Stimulated activated naive B cell treated with anti-CD40 and anti-IgM and Interleukin-4, amounts not matched to agents 10 μg/mL and 1 μg/mL and 100 μg/mL, for 72 hours (primary cell): ENCODE measurements around the gene CTNS.
A peak's percentile ranks its signal among the peaks of the same experiment; 100 is the strongest.

Source experiments
- ATAC-seq, 2 donors: fragments of 150-1000 bp; cut with Tn5 transposase; replicated peaks; 2 replicates each; pipeline ENCODE4 v1.10.0; 2021; ENCODE audit warnings: moderate library complexity in 1 of 2
- DNase-seq: peaks from one replicate; pipeline ENCODE4 v3.0.0; 2021
- H3K27ac Mint-ChIP-seq: one replicate; pipeline ENCODE4 v1.8.0; 2022; ENCODE audit warnings: mild to moderate bottlenecking, mixed read lengths
- H3K27me3 Mint-ChIP-seq, 2 donors: one replicate each; pipeline ENCODE4 v1.8.0; 2022; ENCODE audit warnings: mixed read lengths in 2 of 2
- H3K36me3 Mint-ChIP-seq, 2 donors: one replicate each; pipeline ENCODE4 v1.8.0; 2022; ENCODE audit warnings: mixed read lengths in 2 of 2, mild to moderate bottlenecking in 1 of 2
- H3K4me1 Mint-ChIP-seq, 2 donors: one replicate each; pipeline ENCODE4 v1.8.0; 2022; ENCODE audit warnings: mixed read lengths in 2 of 2, mild to moderate bottlenecking in 1 of 2
- H3K4me3 Mint-ChIP-seq, 2 donors: one replicate each; pipeline ENCODE4 v1.8.0; 2022; ENCODE audit warnings: mild to moderate bottlenecking in 2 of 2, mixed read lengths in 2 of 2, moderate library complexity in 1 of 2
- H3K9me3 Mint-ChIP-seq, 2 donors: one replicate each; pipeline ENCODE4 v1.8.0; 2022; ENCODE audit warnings: mixed read lengths in 2 of 2, mild to moderate bottlenecking in 1 of 2

The CTNS gene

DNA sequence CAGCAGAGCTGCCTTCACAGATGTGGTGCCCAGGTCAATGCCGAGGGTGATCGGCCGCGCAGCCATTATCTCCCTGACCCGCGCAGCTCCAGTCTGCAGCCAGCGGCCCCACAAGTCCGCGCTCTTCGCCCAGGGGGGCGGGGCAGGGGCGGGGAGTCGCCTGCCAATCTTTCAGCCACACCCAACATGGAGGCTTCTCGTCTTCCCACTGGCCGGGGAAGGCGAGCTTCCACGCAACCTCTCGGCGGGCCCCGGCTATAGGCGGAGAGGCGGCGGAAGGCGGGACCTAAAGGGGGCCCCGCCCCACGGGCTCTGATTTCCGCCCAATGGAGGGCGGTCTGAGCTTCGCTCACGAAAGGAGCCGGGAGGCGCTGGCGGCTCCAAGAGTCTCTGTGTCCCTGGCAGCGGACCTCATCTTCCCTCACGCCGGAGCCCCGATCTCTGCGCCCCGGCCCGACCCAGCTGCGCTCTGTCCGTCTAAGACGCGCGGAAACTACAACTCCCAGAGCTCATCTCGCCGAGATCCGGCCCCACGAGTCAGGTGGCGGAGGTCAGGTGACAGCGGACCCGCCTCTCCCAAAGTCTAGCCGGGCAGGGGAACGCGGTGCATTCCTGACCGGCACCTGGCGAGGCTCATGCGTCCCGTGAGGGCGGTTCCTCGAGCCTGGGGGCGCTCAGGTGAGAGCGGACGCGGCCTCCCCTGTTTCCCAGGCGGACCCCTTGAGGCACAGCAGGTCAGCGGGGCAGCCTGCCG, at the start of gene CTNS, which contains the start of gene SHPK:
TSS of gene CTNS (plus strand) at position 607 of the 754 bp plus-strand sequence. CDS start 3,447 bp downstream, outside the sequence.
TSS of gene SHPK (minus strand) at position 97 of the 754 bp plus-strand sequence. CDS start at position 66, 31 bp downstream.
- DNase-seq (peak; percentile 95), ATAC-seq (peak; percentile 93 to 96)
- peak within 1 kb of the TSS; percentile 91 to 95 for H3K4me3 Mint-ChIP-seq
- peaks cover 35 to 56% of the 10 kb centered on the region in 2 donors for H3K4me1 Mint-ChIP-seq
- peaks cover 10 to 34% of the 10 kb centered on the region in 2 donors for H3K36me3 Mint-ChIP-seq
- no peaks in the 10 kb centered on the region for H3K9me3 Mint-ChIP-seq
- no peaks in the 10 kb centered on the region for H3K27me3 Mint-ChIP-seq
- peak within 1 kb of the TSS; percentile 100 for H3K27ac Mint-ChIP-seq

DNA sequence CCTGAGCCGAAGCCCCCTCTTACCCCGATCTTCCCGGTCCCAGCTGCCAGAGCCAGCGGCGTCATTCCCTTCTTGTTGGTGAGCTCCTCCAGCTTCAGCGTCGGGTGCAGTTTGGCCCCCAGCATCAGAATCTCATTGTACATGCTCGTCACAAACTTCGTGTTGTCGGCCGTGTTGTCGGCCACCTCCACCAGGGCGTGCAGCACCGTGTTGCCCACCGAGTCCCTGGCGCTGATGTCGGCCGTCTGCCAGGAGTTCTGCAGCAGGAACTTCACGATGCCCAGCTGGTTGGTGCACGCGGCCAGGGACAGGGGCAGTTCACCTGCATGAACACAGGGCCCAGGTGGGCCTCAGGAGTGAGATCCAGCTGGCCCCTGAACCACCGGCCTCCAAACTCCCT, 46.8 kb upstream of the CTNS start:
- no peaks in the 10 kb centered on the region for H3K27me3 Mint-ChIP-seq
- no peak for DNase-seq
- ATAC-seq, result no peak
- H3K4me1 Mint-ChIP-seq, result peaks cover 6 to 15% of the 10 kb centered on the region in 2 donors
- H3K27ac Mint-ChIP-seq, result no peak overlapping the region
- peaks cover 33 to 41% of the 10 kb centered on the region in 2 donors for H3K36me3 Mint-ChIP-seq
- H3K4me3 Mint-ChIP-seq, result no peak overlapping the region
- H3K9me3 Mint-ChIP-seq, result no peaks in the 10 kb centered on the region

- no peak for DNase-seq
- H3K4me1 Mint-ChIP-seq, result peaks cover 6 to 15% of the 10 kb centered on the region in 2 donors
- ATAC-seq, result peak; percentile 43 to 50
- H3K27me3 Mint-ChIP-seq, result no peaks in the 10 kb centered on the region
- no peak overlapping the region for H3K27ac Mint-ChIP-seq
- no peaks in the 10 kb centered on the region for H3K9me3 Mint-ChIP-seq
- peaks cover 33 to 39% of the 10 kb centered on the region in 2 donors for H3K36me3 Mint-ChIP-seq
- no peak overlapping the region for H3K4me3 Mint-ChIP-seq
Measured at GRCh38 chr17:3590231-3590630, 46.3 kb upstream of the CTNS start.

- Mint-ChIP-seq H3K4me3 (no peak overlapping the region), H3K36me3 (peaks cover 29 to 39% of the 10 kb centered on the region in 2 donors), H3K27ac (no peak overlapping the region), H3K27me3 (no peaks in the 10 kb centered on the region), H3K9me3 (no peaks in the 10 kb centered on the region), H3K4me1 (peaks cover 6 to 15% of the 10 kb centered on the region in 2 donors)
- no peak for ATAC-seq
- no peak for DNase-seq
Measured at GRCh38 chr17:3590768-3591167, 45.8 kb upstream of the CTNS start.

GRCh38 chr17:3592216-3592860, 44.2 kb upstream of the CTNS start:
- peaks cover 6 to 15% of the 10 kb centered on the region in 2 donors for H3K4me1 Mint-ChIP-seq
- H3K9me3 Mint-ChIP-seq, result no peaks in the 10 kb centered on the region
- no peak for DNase-seq
- no peaks in the 10 kb centered on the region for H3K27me3 Mint-ChIP-seq
- H3K4me3 Mint-ChIP-seq, result no peak overlapping the region
- no peak for ATAC-seq
- H3K27ac Mint-ChIP-seq, result no peak overlapping the region
- H3K36me3 Mint-ChIP-seq, result peaks cover 20 to 30% of the 10 kb centered on the region in 2 donors

DNA sequence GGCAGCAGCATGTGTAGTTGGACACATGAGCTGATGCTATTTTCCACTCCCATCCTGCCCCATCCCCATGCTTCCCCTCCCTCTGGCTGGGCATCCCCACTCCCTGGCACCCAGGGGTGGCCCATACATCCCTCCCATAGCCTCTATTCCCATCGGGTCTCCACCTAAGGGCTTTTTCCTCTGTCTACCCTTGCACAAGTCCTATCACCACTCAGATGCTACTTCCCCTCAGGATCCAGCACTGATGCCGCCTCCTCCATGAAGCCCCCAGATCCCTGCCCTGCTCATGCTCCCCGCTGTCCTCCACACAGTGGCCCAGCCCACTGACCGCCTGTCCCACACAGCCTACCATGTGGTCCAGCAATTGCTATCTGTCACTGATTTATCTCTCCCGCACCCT, 43.2 kb upstream of the CTNS start:
- no peak for ATAC-seq
- Mint-ChIP-seq H3K27ac (no peak overlapping the region), H3K9me3 (no peaks in the 10 kb centered on the region), H3K27me3 (no peaks in the 10 kb centered on the region), H3K4me3 (no peak overlapping the region), H3K36me3 (peaks cover 20 to 33% of the 10 kb centered on the region in 2 donors), H3K4me1 (peaks cover 6 to 15% of the 10 kb centered on the region in 2 donors)
- no peak for DNase-seq

DNA sequence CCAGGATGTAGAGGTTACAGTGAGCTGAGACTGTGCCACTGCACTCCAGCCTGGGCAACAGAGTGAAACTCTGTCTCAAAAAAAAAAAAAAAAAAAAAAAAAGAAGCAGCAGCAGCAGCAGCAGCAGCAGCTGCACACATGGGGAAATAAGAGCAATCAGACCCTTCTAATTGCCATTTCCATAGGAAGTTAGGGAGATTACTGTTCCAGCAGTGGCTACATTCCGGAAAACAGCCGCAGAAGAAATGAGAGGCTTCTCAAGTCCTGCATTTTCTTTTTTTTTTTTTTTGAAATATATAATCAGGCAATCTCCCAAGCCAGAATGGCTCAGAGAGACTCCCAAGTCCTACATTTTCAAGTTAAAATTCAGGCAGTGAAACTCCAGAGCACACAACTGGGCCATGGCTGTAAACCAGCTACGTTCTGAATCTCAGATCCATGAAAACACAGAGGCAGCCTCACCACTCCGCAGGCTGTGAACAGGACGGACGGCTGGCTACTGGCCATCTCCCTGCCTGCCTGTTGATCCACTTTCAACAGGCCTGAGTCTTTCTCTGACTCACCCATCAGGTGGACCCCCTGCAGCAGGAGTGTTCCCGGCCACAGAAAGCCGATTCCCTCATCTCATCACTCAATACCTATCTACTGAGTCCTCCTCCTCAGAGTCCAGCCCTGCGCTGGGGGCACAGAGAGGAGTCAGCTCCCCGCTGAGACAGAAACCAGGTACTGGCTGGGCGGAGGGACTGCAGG, 42.3 kb upstream of the CTNS start:
- DNase-seq (no peak), ATAC-seq (no peak)
- no peak overlapping the region for H3K27ac Mint-ChIP-seq
- H3K27me3 Mint-ChIP-seq, result no peaks in the 10 kb centered on the region
- no peak overlapping the region for H3K4me3 Mint-ChIP-seq
- H3K9me3 Mint-ChIP-seq, result no peaks in the 10 kb centered on the region
- H3K36me3 Mint-ChIP-seq, result peaks cover 19 to 27% of the 10 kb centered on the region in 2 donors
- peaks cover 6 to 15% of the 10 kb centered on the region in 2 donors for H3K4me1 Mint-ChIP-seq

DNA sequence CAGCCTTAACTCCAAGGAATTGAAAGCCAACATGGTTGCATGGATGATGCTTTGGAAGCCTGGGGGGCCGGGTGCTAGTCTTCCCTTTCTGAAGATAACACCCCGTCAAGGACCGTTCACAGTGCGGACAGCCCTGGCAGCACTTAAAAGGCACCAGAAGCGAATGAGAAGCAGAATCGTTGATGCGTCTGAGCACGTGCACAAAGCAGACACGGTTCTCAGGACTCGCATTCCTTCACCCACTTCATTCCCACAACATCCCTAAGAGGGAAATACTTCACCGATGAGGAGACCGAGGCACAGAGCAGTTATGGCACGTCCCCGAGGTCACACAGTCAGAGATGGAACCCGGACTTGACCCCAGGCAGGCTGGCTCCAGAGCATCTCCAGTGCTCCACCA, 41.6 kb upstream of the CTNS start:
- peaks cover 6 to 12% of the 10 kb centered on the region in 2 donors for H3K4me1 Mint-ChIP-seq
- no peak for ATAC-seq

GRCh38 chr17:3596804-3597464, 39.6 kb upstream of the CTNS start:
- DNase-seq (no peak), ATAC-seq (no peak)
- H3K36me3 Mint-ChIP-seq, result peaks cover 0 to 10% of the 10 kb centered on the region in 2 donors
- no peaks in the 10 kb centered on the region for H3K4me1 Mint-ChIP-seq
- no peak overlapping the region for H3K4me3 Mint-ChIP-seq
- no peaks in the 10 kb centered on the region for H3K9me3 Mint-ChIP-seq
- no peaks in the 10 kb centered on the region for H3K27me3 Mint-ChIP-seq
- H3K27ac Mint-ChIP-seq, result no peak overlapping the region

More for the DNA sequence above, 41.6 kb upstream of the CTNS start:
- Mint-ChIP-seq H3K4me3 (no peak overlapping the region), H3K27ac (no peak overlapping the region), H3K36me3 (peaks cover 11 to 20% of the 10 kb centered on the region in 2 donors), H3K9me3 (no peaks in the 10 kb centered on the region), H3K27me3 (no peaks in the 10 kb centered on the region)
- no peak for DNase-seq

DNA sequence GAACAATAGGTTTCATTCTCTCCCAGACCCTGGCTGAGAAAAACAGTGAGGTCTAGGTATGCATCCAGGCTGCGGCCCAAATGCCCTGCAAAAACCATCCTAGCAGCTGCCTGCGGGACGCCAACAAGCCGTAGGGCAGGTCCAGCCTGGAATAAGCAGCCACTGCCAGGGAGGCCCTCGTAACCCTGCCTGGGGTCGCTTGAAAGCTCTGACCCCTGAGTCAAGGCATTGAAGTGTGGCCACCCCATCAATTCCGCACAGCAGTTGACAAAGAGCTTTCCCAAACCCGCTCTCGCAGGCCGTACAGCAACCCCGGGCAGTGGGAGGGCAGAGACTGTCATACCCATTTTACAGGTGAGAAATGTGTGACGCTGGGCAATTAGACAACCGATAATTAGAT, 38.5 kb upstream of the CTNS start:
- no peak for ATAC-seq
- peaks cover 1 to 16% of the 10 kb centered on the region in 2 donors for H3K36me3 Mint-ChIP-seq
- DNase-seq, result no peak
- H3K4me3 Mint-ChIP-seq, result no peak overlapping the region
- no peak overlapping the region for H3K27ac Mint-ChIP-seq
- H3K4me1 Mint-ChIP-seq, result peaks cover 0 to 2% of the 10 kb centered on the region in 2 donors
- H3K9me3 Mint-ChIP-seq, result no peaks in the 10 kb centered on the region
- no peaks in the 10 kb centered on the region for H3K27me3 Mint-ChIP-seq

GRCh38 chr17:3600529-3601205, 35.9 kb upstream of the CTNS start:
- no peaks in the 10 kb centered on the region for H3K27me3 Mint-ChIP-seq
- peaks cover 2 to 26% of the 10 kb centered on the region in 2 donors for H3K36me3 Mint-ChIP-seq
- H3K4me3 Mint-ChIP-seq, result no peak overlapping the region
- ATAC-seq, result no peak
- H3K27ac Mint-ChIP-seq, result peak overlapping the region; percentile 56
- no peaks in the 10 kb centered on the region for H3K9me3 Mint-ChIP-seq
- DNase-seq, result no peak
- H3K4me1 Mint-ChIP-seq, result peaks cover 0 to 5% of the 10 kb centered on the region in 2 donors

DNA sequence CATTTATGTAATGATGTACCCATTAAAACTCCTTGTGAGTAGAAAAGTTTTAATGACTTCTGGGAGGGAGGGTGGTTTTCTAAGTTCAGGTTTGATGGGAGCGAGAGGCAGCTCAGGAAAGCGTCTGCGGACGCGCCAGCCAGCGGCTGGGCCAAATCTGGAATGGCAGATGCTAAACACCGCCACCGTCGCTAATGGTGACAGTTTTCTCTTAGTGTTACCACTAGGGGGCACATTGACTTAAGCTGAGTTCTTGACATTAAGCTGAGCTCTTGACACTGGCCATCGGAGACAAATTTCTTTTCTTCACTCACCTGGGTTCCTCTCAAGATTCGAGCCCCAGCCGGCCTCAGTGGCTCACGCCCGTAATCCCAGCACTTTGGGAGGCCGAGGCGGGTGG, 34.1 kb upstream of the CTNS start:
- Mint-ChIP-seq H3K27ac (no peak overlapping the region), H3K9me3 (no peaks in the 10 kb centered on the region), H3K36me3 (peaks cover 2 to 30% of the 10 kb centered on the region in 2 donors), H3K27me3 (no peaks in the 10 kb centered on the region), H3K4me1 (peaks cover 0 to 5% of the 10 kb centered on the region in 2 donors), H3K4me3 (no peak overlapping the region)
- DNase-seq (no peak), ATAC-seq (peak; percentile 46 to 51)

DNA sequence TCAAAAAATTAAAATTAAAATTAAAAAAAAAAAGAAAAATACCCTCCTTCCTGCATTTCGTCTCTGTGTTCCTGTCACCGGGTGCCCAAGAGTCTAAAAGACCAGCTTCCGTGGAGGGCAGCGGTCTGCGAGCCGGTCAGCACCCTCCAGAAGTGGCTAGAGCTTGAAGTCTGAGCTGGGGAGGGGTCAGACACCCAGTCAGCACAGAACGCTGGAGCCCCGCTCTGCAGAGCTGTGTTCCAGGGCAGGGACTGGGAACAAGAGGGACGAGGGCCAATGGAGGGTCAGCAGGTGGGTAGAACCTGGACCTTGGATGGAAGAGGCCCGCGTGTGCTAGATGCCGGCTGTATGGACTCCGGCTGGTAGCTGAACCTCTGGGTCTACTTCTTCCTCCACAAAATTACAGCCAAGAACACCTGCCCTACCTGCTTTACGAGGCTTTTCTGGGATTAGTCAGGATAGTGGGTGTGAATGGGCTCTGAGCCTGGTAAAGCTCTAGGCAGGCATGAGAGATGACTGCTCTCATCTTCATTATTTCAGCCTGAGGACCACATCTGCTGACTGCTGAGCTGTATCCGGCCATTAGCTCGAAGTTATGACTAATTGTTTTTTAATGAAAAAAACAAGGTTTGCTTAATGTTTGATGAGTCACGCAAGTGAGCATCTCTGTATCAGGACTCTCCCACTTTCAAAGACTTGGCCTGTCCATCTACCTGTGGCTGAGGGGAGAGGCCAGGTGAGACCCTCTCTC, 33.3 kb upstream of the CTNS start:
- ATAC-seq (no peak), DNase-seq (no peak)
- Mint-ChIP-seq H3K4me1 (peaks cover 0 to 6% of the 10 kb centered on the region in 2 donors), H3K4me3 (no peak overlapping the region), H3K27ac (no peak overlapping the region), H3K27me3 (no peaks in the 10 kb centered on the region), H3K36me3 (peaks cover 4 to 30% of the 10 kb centered on the region in 2 donors), H3K9me3 (no peaks in the 10 kb centered on the region)
